Head of caudate nucleus (tissue), 42 donors: Measurements from ENCODE around the gene RANBP17.
"Not testable (repeated sequence)": the region's sequence is repeated elsewhere in the genome, so short reads cannot be mapped to it uniquely, and the experiment has no call there.

Experiments
- DNase-seq, 42 donors: peaks; one replicate each; pipeline versions ENCODE4 v3.0.0 to v3.0.0-alpha.2; 2020 to 2021; ENCODE audit warnings: mixed read lengths in 7 of 42
- intact Hi-C: fragments of 100-400 bp; cut with DNase I; formaldehyde crosslinking; loops from one replicate; pipeline ENCODE4 v1.15.0; 2022

Gene RANBP17

DNA sequence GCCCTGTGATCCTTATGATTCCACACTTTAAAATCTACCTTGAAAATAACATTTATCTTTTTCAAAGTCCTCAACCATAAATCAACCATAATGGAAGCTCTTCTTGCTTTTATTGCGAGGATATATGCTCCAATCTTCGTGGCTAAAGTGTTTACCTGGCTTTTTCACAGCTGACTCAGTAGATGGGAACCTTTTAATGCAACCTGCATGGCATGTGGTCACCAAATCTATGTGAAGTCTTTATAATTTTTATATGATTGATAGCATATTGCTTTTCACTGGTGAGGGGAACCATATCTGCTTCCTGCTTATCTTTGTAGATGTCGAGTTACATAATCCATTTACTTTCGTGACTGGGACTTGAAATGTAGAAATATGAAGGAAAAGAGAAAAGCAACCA, 400.1 kb downstream of the RANBP17 start:
- intact Hi-C loops: no loop called here
- no peak for DNase-seq

DNA sequence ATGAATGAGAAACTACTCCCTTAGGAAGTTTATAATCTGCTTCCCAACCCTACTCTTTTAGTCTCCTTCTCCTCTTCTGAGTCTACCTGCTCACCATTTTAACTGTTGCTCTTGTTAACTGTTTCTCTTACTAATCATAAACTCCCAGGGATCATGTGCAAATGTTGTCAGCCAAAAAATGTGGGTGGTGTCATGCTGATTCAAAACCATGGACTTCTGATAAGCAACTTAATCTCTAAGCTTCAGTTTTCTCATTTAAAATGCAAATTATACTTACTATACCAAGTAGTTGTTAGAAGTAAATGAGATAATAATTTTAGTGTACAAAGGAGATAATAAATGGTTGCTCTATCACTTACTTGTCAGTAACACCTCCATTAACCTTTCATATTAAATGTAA, 401.4 kb downstream of the RANBP17 start:
- intact Hi-C loops: no loop called here
- DNase-seq: no peak

- no peak for DNase-seq
- intact Hi-C loops: no loop called here
Observed at GRCh38 chr5:171264843-171265242, 403.0 kb downstream of the RANBP17 start.

- no peak for DNase-seq
- intact Hi-C loops: no loop called here
Observed at GRCh38 chr5:171268700-171269620, 407.1 kb downstream of the RANBP17 start.

GRCh38 chr5:171269717-171270116, 407.9 kb downstream of the RANBP17 start:
- intact Hi-C loops: no loop called here
- no peak for DNase-seq

- DNase-seq: no peak
- intact Hi-C loops: no loop called here
Observed at GRCh38 chr5:171270136-171270535, 408.3 kb downstream of the RANBP17 start.

- intact Hi-C loops: no loop called here
- DNase-seq: no peak
Observed at GRCh38 chr5:171271798-171272197, 410.0 kb downstream of the RANBP17 start.

DNA sequence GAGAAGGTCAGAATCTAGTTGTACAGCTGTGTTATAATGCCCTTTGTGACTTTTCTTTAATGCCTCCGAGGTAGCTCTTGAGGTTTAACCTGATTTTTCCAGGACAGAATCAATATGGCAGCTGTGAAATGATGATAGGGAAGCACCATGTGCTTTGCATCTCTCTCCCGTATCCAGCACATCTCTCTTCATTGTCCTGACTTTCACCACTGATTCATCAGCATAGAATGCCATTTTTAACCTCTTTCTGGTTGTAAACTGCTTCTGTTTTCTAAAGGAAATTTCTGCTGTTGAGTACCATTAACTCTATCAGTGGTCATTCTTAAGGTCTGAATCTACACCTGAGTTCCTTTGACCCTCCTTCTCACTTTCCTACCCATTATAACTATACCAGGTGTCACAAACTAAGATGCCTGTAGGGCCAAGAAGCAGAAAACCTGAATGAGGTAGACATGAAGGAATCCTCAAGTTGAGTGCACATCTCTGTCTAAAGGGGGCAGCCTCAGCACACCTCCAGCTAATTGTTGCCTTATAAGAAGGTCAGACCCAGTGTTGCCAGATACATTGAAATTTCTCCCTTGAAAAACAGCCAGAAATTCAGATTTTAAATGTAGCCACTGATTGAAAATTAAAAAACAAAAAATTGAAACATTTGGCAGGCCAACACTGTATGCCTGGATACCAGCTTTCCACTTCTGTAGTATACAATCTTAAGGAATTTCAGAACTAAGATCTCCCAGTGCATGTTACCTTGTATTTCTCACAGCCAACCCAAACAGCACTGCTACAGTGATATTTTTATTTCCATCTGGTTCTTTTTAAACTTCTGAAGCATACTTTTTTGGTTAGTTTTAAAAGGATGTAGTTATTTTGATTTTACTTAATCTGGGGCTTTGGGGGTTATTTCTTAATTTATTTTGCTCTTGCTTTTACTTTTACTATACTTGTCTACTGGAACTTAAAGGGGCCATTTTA, 411.5 kb downstream of the RANBP17 start:
- intact Hi-C loops: no loop called here
- DNase-seq: peak in 1 of 42 donors; percentile 4

DNA sequence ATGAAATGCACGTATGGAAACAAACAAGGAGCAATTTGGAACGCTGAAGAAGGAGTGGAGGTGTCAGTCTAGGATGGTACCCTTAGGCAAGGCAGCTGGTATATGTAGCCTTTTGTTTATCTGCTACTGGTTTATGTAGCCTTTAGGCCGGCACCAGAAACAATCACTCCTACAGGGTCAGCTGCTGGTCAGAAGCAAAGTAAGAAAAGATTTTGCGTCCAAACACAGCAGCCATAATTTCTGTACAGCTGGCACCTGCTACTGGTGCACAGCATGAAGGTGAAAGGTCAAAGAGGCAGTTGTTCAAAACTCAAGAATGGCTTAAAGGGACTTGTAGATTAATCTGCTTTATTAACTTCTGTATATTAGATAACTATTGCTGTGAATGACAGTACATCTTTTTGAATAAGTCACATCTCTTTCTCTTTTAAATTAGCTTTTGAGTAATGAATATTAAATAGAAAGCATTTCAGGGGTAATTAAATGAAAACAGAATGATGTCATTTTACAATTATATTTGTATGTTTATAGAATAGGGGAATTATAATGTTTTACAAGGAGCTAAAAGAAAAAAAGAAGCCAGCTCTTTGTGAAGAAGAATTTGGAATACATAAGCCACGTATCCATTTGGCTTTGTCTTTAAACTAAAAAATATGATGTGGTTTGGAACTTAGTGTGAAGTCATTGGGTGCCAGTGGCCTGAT, 414.2 kb downstream of the RANBP17 start:
- DNase-seq: no peak
- intact Hi-C loops: no loop called here

- no peak for DNase-seq
- intact Hi-C loops: no loop called here
Observed at GRCh38 chr5:171283753-171284152, 421.9 kb downstream of the RANBP17 start.

- DNase-seq: no peak
- intact Hi-C loops: no loop called here
Observed at GRCh38 chr5:171285465-171285864, 423.6 kb downstream of the RANBP17 start.

DNA sequence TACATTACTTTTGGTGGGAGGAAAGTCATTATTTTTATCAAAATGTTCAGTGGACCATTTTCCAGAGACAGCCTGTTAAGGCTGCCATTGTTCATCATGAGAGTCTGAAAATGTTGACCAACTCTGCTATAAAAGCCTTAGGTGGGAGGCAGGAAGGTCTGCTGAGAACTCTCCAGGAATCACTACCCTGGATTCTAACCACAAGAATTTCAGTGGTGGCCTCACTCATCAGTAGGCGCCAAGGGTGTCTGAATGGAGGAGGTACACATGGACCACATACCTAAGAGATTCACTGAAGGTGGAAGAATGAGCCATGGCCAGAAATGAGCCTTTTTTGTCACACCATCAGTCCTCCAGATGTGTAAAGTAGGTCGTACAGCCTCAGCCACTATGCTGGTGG, 426.2 kb downstream of the RANBP17 start:
- DNase-seq: no peak
- intact Hi-C loops: no loop called here

GRCh38 chr5:171291371-171291770, 429.6 kb downstream of the RANBP17 start:
- intact Hi-C loops: no loop called here
- no peak for DNase-seq

DNA sequence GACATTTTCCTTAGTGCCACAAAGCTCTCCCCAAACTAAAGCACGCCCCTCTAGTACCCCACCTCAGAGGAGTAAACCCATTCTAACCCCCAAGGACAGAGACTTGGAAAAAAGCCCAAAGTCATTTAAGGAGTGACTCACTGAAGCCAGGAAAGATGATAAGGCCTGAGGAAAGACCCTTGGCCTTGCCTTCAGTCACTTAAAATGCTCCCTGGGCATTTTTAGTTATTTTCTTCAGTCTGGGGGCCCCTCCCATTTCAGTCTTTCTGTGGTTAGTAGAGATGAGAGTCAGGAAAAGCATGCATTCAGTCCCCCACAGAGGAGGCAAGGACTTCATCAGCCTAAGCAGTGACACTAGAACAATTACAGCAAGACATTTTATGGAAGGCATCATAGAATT, 433.5 kb downstream of the RANBP17 start:
- no peak for DNase-seq
- intact Hi-C loops: no loop called here

GRCh38 chr5:171295801-171296200, 434.0 kb downstream of the RANBP17 start:
- intact Hi-C loops: no loop called here
- no peak for DNase-seq

DNA sequence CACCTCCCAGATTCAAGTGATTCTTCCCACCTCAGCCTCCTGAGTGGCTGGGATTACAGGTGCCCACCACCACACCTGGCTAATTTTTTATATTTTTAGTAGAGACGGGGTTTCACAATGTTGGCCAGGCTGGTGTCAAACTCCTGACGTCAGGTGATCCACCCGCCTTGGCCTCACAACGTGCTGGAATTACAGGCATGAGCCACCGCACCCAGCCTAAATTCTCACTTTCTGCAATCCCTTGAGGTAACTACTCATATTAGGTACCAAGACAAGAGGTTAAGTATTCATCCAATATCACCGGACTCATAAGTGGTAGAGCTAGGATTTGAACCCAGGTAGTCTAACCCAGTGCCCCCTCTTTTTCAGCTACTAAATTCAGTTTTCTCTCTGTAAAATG, 436.1 kb downstream of the RANBP17 start:
- DNase-seq, intact Hi-C loops: not testable (repeated sequence)

- no peak for DNase-seq
- intact Hi-C loops: no loop called here
Observed at GRCh38 chr5:171299228-171299627, 437.4 kb downstream of the RANBP17 start.

DNA sequence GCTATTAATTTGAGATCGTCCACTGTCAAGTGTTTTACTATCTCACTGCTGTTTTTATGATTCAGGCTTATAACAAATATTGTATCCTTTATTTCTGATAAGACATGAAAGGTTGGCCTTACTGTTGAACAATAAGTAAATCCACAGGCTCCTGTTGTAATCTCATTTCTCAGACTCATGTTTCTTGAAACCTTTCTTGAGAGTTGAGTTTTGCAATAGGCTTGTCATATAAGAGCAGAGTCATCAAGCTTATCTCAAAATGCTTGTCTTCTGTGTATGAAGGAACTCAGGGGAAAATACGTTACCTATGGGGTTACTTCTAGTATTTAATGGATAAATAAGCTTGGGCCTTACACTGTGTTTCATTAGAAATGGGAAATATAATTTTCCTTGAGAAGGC, 438.0 kb downstream of the RANBP17 start:
- no peak for DNase-seq
- intact Hi-C loops: no loop called here

DNA sequence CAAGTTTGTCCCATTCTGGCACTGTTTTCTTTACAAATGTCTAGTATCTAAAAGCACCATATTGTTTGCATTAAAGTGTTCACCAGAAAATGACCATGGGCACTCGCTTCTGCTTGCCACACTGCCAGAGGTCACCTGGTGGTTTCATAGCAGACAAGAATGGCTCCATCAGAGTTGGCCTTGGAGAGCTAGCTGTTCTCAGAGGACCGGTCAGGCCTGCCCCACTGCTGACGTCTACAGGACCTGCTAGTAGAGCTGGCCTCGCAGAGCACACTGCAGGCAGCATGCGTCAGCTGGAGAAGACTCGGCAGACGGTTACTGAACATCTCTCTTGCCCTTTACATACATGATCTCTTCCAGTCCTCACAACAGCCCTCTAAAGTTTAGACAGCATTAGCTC, 438.5 kb downstream of the RANBP17 start:
- no peak for DNase-seq
- intact Hi-C loops: no loop called here
